ENCODE results near the gene BMP6.
"Not testable (repeated sequence)": the region's sequence is repeated elsewhere in the genome, so short reads cannot be mapped to it uniquely, and the experiment has no call there.

BMP6 gene

DNA sequence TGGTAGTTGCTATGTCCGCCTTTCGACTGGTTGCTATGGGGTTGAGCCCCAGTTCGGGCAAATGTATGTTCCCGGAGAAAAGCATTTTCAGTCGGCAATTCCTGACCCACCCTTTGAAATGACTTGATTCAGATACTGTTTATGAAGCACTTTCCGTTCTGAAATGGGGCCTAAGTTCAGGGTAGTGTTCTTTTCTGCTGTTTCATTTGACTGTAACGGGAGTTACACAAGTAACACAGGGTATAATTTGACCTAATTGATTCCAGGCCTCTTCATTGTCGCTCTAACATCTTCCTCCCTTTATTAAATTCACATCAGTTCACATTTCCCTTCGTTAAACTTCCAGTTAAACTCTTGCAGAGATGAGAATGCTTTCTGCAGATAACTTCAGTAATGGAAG is 85.5 kb downstream of the BMP6 start:
- TF ChIP-seq, protein P1, sequence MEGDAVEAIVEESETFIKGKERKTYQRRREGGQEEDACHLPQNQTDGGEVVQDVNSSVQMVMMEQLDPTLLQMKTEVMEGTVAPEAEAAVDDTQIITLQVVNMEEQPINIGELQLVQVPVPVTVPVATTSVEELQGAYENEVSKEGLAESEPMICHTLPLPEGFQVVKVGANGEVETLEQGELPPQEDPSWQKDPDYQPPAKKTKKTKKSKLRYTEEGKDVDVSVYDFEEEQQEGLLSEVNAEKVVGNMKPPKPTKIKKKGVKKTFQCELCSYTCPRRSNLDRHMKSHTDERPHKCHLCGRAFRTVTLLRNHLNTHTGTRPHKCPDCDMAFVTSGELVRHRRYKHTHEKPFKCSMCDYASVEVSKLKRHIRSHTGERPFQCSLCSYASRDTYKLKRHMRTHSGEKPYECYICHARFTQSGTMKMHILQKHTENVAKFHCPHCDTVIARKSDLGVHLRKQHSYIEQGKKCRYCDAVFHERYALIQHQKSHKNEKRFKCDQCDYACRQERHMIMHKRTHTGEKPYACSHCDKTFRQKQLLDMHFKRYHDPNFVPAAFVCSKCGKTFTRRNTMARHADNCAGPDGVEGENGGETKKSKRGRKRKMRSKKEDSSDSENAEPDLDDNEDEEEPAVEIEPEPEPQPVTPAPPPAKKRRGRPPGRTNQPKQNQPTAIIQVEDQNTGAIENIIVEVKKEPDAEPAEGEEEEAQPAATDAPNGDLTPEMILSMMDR (IDR thresholded peaks at IDR 0.05; ENCODE audit: low read length, missing control alignments): no peak
- H3K4me3 ChIP-seq (replicated peaks; ENCODE audit: low read depth, low read length): no peak overlapping the region
- no peak for DNase-seq (ENCODE audit: low read depth)

DNA sequence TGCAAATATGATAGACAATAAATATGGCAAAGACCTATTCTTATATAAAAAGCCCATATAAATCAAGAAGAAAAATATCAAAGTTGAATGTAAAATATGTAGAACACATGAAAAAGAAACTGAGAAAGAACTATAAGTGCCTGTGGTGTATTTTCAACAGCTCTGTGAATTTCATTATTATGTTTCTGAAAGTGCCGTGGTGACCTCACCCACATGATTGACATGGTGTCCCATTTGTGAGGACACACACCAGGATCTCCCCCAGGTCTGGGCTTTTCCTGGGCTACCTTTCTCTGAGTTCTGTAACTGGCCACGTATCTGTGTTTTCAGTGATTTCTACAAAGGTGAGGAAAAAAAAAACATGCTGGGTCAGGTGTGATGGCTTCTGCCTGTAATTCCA is 86.7 kb downstream of the BMP6 start:
- TF ChIP-seq, protein P1 (IDR thresholded peaks at IDR 0.05; ENCODE audit: low read length, missing control alignments): no peak
- H3K4me3 ChIP-seq (replicated peaks; ENCODE audit: low read depth, low read length): no peak overlapping the region
- no peak for DNase-seq (ENCODE audit: low read depth)

DNA sequence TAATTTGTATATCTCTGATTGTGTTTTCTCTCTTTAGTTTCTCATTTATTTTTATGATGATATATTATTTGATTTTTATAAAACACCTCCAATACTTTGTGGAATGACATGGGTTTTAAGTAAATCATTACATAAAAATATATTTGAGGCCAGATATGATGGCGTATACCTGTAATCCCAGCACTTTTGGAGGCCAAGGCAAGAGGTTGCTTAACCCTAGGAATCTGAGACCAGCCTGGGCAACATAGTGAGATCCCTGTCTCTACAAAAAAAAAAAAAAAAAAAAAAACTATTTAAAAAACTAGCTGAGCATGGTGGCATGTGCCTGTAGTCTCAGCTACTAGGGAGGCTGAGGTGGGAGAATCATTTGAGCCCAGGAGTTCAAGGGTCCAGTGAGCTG is 87.3 kb downstream of the BMP6 start:
- no peak for DNase-seq (ENCODE audit: low read depth)
- TF ChIP-seq, protein P1 (IDR thresholded peaks at IDR 0.05; ENCODE audit: low read length, missing control alignments): no peak

DNA sequence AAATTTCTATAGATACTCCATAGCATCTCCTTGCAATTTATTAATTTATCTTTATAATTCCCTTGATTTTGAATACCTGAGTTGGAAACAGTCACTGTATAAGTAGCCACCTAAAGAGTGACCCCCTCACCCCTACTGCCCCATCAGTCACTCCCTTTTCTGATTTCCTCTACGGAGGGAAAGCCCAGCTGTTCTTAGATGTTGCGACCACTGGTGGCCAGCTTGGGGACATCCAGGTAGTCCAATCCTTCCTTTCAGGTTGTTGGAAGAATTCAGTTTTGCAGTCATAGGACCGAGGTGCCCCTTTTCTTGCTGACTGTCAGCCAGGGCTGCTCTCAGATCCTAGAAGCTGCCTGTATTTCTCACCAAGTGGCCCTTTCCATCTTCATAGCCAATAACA is 87.8 kb downstream of the BMP6 start:
- TF ChIP-seq, protein P1 (IDR thresholded peaks at IDR 0.05; ENCODE audit: low read length, missing control alignments): no peak
- no peak overlapping the region for H3K4me3 ChIP-seq (replicated peaks; ENCODE audit: low read depth, low read length)
- DNase-seq (ENCODE audit: low read depth): no peak

More for the DNA sequence above, 87.3 kb downstream of the BMP6 start:
- no peak overlapping the region for H3K4me3 ChIP-seq (replicated peaks; ENCODE audit: low read depth, low read length)

DNA sequence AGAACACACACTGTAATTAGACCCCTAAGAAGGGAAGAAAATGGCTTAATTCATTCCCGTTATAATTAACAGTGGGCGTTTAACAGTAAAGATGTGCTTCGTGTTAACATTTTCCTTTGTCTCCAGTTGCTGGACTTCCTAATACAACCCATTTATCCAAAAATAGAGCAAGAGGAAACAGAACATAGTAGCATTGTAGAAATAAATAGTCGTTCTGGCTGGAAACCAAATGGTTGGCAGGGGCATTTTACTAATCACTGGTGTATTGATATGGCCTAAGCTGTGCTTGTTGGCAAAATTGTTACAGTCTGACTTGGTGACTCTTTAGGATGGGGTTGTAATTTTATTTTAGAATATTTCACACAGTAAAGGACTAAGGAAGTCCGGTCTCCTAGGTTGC is 89.8 kb downstream of the BMP6 start:
- no peak overlapping the region for H3K4me3 ChIP-seq (replicated peaks; ENCODE audit: low read depth, low read length)
- DNase-seq (ENCODE audit: low read depth): no peak
- TF ChIP-seq, protein P1 (IDR thresholded peaks at IDR 0.05; ENCODE audit: low read length, missing control alignments): no peak

DNA sequence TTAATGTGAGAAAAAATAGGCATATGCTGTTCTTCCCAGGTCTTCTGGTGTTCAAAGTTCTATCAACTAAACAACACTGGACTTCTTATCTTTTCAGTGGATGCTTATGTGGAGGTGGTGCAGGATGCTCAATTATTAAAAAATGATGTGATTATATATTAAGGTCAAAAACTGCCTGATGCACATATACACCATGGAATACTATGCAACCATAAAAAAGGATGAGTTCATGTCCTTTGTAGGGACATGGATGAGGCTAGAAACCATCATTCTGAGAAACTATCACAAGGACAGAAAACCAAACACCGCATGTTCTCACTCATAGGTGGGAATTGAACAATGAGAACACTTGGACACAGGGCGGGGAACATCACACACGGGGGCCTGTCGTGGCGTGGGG is 91.3 kb downstream of the BMP6 start:
- DNase-seq (ENCODE audit: low read depth): not testable (repeated sequence)

DNA sequence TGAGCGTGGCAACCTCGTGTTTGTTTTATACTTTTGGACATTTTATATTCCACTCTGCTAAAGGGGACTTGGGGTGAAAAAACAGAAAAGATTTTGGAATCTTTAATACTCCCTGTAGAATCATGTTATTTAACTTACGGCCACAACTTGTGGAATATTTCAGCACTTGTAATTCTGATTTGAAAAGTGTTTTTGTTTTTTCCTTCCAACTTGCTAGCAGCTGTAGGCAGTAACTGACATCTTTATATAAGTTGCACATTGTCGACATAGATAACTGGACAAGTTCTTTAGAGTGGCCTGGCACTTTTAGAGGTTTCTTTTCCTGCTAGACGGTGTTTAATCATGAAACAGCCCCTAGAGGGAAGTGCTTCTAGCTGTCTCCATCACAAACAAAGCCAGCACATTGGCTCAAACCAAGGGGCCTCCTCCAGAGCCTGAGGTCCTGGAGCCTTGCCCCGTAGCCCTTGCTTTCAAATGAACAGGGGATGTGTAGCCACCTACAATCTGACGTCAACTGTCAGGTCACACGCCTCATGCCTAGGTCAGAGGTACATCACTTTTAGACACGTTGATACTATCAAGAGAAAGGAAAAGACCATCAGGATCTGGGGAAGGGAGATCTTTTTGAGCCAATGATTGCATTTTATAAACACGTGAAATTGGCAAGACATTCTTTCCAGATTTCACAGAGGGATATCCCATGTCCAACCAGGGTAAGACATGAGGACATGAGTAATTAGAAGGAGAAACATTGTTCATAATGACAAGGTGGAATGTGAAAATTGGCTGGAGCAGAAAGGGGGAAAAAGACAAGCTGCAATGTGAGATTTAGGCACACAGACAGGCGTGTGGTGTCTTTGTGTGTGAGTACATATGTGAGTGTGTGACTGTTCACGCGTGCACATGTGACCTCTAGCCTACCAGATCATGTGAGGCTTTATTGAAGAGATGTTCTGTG is 92.6 kb downstream of the BMP6 start:
- no peak overlapping the region for H3K4me3 ChIP-seq (replicated peaks; ENCODE audit: low read depth, low read length)
- peak; percentile 35 for DNase-seq (ENCODE audit: low read depth)
- TF ChIP-seq, protein P1 (IDR thresholded peaks at IDR 0.05; ENCODE audit: low read length, missing control alignments): no peak

More for the DNA sequence above, 91.3 kb downstream of the BMP6 start:
- not testable (repeated sequence) for H3K4me3 ChIP-seq (replicated peaks; ENCODE audit: low read depth, low read length)

Data from fibroblast of pulmonary artery (primary cell).